ENCODE results near the gene CDH24. TPM values are rescaled to one million over a fixed set of nuclear protein-coding genes. Genes with fewer than 3 reads are reported as not detected.

CDH24 gene
- total and polyA plus RNA-seq, 2 donors (not counting 1 experiment from before 2014, with no cell fraction given) = 0.96 to 1.0 TPM

DNA sequence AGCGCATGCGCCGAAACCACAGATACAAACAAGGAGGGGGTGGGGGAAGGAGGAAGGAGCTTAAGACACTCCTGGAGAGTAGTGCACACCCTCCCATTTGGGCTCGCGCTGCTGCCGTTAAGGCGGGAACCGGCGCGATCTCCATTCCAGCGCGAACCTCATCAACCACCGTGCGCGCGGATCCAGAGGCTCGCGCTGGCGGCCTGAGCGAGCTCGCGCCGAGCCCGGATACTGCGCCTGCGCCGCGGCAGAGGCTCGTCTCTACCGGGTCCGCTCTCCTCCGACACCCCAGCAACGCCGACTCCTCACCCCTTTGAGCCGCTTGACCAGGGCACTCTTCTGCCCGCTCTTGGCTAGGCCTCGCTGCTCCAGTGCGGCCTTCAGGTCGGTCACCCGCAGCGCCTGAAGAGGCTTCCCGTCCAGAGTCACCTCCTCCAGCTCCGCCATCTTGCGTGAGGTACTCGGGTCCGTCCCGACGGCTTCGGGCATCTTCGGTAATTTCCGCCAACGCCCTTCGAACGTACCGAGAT is 37.4 kb upstream of the CDH24 start, which contains the start of gene ACIN1:
TSS of gene ACIN1 (minus strand) at position 471 of the 530 bp plus-strand sequence. CDS start at position 447, 24 bp downstream.
- CTCF ChIA-PET = interaction anchor here (0.8 to 2.9 kb wide), 22 partner anchors 9 to 538 kb away, joined by 3 to 30 read pairs (median 4); partner anchors contain the start of genes PABPN1 and PPP1R3E
- under 1% methylated on average over 52 of the region's 55 CpGs for WGBS (ENCODE audit: insufficient coverage)
- Histone ChIP-seq H3K36me3 (replicated peaks in 1 of 2; ENCODE audit: control extremely low read depth in 1 of 2, control insufficient read depth in 1 of 2, extremely low read depth in 1 of 2, insufficient read depth in 2 of 2, low read length in 1 of 2) (peaks cover 10 to 57% of the 10 kb centered on the region in 2 experiments), H3K4me2 (replicated peaks; ENCODE audit: low read depth, low read length, poor library complexity, severe bottlenecking) (peak within 1 kb of the TSS; percentile 89), H3K4me3 (ENCODE audit: control extremely low read depth in 1 of 5, extremely low read depth in 1 of 5, insufficient read depth in 1 of 5, low read depth in 2 of 5, low read length in 4 of 5) (peak within 1 kb of the TSS; percentile 76 to 99 (median 94)), H3K79me2 (ENCODE audit: control insufficient read depth, insufficient read depth, low read length) (peaks cover 91% of the 10 kb centered on the region), H2AFZ (ENCODE audit: insufficient read depth, low read depth, low read length, poor library complexity, severe bottlenecking) (peak within 1 kb of the TSS; percentile 88), H3K27me3 (replicated peaks in 1 of 4; ENCODE audit: control extremely low read depth in 1 of 4, control insufficient read depth in 3 of 4, insufficient read depth in 4 of 4, low read length in 3 of 4) (no peaks in the 10 kb centered on the region), H3K4me1 (ENCODE audit: control insufficient read depth in 2 of 2, insufficient read depth in 2 of 2, low read length in 2 of 2) (peaks cover 20 to 24% of the 10 kb centered on the region in 2 donors), H3K27ac (ENCODE audit: low read length in 2 of 2) (peak within 1 kb of the TSS; percentile 92 to 97), H3K9ac (ENCODE audit: low read length) (peak within 1 kb of the TSS; percentile 99), H3K9me3 (ENCODE audit: control extremely low read depth in 1 of 3, control insufficient read depth in 2 of 3, insufficient read depth in 1 of 3, low read length in 2 of 3) (no peaks in the 10 kb centered on the region), H4K20me1 (ENCODE audit: control insufficient read depth, insufficient read depth, low read length, poor library complexity, severe bottlenecking) (peaks cover 47% of the 10 kb centered on the region)
- POLR2A ChIA-PET = interaction anchor here (0.5 to 2.0 kb wide), 17 partner anchors 11 to 1020 kb away, joined by 3 to 20 read pairs (median 4); partner anchors contain the start of genes ABHD4, CDH24, DCAF11 and PABPN1
- no peak for TF ChIP-seq EZH2 (IDR thresholded peaks at IDR 0.05; ENCODE audit: borderline replicate concordance, insufficient read depth, low read depth, low read length, poor library complexity, severe bottlenecking)
- TF ChIP-seq, protein P1, sequence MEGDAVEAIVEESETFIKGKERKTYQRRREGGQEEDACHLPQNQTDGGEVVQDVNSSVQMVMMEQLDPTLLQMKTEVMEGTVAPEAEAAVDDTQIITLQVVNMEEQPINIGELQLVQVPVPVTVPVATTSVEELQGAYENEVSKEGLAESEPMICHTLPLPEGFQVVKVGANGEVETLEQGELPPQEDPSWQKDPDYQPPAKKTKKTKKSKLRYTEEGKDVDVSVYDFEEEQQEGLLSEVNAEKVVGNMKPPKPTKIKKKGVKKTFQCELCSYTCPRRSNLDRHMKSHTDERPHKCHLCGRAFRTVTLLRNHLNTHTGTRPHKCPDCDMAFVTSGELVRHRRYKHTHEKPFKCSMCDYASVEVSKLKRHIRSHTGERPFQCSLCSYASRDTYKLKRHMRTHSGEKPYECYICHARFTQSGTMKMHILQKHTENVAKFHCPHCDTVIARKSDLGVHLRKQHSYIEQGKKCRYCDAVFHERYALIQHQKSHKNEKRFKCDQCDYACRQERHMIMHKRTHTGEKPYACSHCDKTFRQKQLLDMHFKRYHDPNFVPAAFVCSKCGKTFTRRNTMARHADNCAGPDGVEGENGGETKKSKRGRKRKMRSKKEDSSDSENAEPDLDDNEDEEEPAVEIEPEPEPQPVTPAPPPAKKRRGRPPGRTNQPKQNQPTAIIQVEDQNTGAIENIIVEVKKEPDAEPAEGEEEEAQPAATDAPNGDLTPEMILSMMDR (IDR thresholded peaks at IDR 0.05) = no peak
- H3K4me1 Mint-ChIP-seq = peaks cover 33% of the 10 kb centered on the region
- no peak within 1 kb of the TSS for H3K4me3 Mint-ChIP-seq
- intact Hi-C loops (cut with micrococcal nuclease) = loop anchor here (1.0 to 10.0 kb wide), 13 partner anchors 18 to 1830 kb away; partner anchors contain the start of genes CDH24, EMC9, HNRNPC and HOMEZ
- no peaks in the 10 kb centered on the region for H3K27me3 Mint-ChIP-seq
- ATAC-seq (ENCODE audit: low read depth) = peak; percentile 22
- H3K9me3 Mint-ChIP-seq (ENCODE audit: insufficient read depth) = no peaks in the 10 kb centered on the region
- DNase-seq = no peak
- no peak within 1 kb of the TSS for H3K27ac Mint-ChIP-seq

All from B cell (primary cell).